GM04503 (cell line): ENCODE results near the gene TSPEAR.

Experiments
- DNase-seq: peaks from one replicate; pipeline ENCODE4 v3.0.0-alpha.2; 2012; ENCODE audit warnings: low read depth

Gene TSPEAR

DNA sequence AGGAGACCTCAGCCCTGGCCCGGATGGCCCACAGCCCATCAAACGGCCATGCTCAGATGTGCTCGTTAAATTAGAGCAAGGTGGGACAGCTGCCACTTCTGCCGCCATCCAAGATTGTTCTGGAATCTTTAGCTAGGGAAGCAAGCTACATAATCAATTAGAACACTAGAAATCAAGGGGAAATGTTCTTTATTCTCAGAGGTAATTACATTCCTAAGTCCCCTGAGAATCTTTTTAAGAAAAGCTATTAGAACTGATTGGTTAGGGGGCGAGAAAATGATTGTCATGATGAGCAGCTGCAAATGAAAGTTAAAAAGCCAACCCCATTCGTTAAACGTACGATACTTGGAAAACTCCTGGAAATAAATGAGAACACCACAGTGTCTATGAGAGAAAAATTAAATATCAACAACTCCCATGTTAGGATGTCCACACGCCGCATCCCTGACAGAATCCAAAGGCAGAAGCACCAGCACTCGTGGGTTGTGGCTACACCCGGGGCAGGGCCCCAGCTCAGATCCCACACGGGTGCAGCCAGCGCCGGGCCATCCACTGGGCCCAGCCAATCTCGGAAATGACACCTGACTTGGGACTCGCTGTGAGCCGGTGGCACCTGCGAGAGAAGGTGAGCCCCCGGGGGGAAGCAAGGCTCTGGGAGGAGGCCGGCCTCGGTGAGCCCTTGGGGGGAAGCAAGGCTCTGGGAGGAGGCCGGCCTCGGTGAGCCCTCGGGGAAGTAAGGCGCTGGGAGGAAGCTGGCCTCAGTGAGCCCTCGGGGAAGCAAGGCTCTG lies 209.0 kb downstream of the TSPEAR start:
- DNase-seq, result no peak

DNA sequence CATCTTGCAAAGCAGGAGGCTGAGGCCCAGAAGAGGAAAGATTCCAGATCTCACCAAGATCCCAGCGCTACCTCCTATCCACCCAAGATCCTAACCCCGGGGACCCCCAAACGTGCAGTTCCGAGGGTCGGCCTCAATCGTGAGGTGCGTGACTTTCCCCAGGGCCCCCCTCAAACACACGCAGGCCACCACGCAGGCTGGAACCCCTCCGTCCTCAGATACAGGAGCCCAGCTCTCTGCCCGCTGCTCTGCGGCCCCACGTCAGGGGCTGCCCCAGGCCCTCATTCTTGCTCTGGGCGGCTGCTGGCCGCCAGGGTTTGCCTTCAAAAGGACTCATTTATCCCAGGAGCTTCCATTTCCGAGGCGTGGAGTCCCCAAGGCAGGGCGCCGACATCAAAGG lies 211.3 kb downstream of the TSPEAR start:
- DNase-seq, result no peak

DNA sequence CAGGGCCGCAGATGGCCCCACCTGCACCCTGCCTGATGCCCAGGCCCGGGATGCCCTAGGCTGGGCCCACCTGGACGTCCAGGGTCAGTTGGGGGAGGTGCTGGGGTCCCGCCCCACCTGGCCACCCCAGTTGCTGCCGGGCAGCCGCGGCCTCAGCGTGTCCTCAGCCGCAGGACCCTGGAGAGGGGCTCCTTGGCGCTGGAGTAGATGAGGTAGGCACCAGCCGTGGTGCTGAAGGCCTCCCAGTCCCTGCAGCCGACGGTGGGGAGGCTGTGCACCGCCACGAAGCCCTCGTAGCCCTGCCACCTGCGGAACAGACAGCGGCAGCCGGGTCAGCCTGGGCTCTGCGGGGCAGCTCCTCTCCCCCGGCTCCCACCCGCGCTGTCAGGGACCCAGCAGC lies 211.7 kb downstream of the TSPEAR start:
- DNase-seq, result no peak

DNA sequence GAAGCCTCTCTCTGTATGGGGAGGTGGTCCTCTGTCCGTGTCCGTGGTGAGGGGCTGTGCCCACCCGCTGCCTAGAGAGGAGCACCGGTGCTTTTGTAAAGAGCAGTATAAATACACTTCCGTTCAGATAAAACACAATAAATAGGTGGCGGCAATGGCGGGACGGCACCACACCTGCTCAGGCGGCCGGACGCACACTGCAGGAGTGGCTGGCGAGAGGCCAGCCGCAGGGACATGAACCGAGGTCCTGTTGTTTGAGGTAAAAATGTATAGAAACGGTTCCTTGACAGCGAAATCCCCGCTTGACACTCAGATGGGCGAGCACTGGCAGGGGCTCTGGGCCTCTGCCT lies 212.2 kb downstream of the TSPEAR start:
- DNase-seq, result no peak

DNA sequence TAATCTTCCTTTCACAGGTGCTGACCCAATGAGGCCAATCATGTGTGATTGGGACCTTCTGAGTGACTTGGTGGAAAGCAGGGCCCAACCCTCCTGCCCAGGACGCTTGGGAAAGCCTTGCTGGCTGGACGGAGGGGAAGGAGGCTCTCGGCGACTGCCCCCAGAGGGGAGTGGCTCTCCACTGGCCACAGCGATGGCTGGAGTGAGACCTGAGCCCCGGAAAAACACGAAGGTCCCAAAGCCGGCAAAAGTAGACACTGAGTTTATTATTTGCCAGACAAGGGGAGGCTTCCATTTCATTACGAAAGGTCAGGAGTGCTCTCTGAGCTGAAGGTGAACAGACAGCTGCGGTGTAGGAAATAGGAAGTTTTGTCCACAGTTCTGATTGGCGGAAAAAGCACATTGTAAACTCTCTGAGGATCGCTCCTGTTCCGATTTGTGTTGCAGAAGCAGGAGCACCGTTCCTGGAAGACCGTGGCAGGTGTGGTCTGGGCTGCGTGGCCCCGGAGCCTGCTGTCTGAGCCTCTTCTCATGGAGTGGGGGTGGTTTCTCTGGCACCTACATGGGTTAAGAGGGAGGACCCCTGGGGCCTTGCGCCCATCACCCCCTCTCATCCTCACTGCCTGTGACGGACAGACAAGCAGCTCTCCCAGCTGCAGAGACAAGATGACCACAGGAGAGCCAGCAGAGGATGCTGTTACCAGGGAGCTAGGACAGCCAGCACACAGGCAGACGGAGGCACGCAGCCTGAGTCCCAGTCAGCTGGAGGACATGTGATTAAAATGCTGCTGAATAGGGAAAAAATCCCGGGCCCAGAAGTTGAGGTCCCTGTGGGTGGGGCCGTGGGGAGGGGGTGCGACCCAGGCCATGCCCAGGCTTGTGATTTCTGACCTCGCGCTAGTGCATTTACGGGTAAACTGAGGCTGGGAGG lies 212.8 kb downstream of the TSPEAR start:
- DNase-seq, result no peak

DNA sequence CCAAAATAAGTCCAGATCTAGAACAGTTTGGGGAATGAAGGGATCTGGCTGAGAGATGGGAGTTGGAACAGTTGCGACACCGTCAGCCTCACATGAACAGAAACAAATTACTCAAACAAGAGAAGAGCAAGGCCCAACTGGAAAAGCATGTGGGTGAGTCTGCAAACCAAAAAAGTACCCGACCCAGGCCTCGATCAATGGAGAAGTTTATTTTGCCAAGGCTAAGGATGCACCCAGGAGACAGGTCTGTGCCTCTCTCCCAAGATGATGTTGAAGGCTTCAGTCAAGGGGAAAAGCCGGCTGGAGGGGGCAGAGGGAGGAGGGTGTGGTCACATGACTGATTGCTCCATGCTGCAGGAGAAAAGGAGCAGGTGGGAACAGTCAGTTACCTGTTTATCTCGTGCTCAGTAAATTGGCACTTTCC lies 213.7 kb downstream of the TSPEAR start:
- DNase-seq, result no peak

DNA sequence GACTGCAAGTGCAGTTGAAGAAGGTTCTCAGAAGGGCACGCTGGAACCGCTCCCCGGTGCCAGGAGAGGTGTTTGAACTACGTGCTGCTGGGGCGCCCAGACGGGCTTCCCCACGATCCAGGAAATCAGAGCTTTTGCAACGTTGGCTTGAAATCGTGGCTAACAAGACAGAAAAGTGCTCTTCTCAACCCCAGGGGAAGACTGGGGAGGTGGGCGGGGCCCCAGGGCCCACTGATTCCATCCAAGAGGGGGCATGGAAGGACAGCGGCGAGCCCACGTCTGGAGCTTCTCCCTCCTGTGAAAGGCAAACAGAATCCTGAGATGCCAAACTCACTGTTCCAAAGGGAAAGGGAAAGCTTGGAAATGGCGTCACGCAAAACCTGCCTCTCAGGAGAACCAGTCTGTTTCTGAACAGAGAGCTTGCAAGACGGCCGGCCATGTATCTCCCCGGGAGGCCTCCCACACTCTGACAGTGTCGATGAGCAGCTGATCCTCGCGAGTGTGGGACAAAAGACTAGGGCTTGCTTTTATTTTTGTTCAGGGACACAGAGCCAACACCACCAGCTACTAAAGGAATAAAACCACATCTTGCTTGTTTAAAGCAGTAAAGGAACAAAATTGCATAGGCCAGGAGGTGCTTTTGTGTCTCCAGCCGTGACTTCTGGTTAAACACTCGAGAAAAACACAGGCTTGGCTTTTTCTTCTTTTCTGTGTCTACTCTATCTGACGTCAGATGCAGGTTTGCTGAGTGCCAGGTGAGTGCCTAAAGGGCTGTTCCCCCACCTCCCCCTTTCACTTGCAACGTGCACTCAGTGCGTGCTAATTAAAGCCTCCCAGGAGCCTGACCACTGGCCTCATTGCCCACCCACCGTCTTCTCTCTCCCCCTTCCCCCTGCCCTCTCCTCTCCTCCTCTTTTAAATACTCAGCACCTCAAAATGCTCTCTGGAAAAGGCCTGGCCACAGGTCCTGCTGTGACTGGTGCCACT lies 214.5 kb downstream of the TSPEAR start:
- DNase-seq, result no peak

DNA sequence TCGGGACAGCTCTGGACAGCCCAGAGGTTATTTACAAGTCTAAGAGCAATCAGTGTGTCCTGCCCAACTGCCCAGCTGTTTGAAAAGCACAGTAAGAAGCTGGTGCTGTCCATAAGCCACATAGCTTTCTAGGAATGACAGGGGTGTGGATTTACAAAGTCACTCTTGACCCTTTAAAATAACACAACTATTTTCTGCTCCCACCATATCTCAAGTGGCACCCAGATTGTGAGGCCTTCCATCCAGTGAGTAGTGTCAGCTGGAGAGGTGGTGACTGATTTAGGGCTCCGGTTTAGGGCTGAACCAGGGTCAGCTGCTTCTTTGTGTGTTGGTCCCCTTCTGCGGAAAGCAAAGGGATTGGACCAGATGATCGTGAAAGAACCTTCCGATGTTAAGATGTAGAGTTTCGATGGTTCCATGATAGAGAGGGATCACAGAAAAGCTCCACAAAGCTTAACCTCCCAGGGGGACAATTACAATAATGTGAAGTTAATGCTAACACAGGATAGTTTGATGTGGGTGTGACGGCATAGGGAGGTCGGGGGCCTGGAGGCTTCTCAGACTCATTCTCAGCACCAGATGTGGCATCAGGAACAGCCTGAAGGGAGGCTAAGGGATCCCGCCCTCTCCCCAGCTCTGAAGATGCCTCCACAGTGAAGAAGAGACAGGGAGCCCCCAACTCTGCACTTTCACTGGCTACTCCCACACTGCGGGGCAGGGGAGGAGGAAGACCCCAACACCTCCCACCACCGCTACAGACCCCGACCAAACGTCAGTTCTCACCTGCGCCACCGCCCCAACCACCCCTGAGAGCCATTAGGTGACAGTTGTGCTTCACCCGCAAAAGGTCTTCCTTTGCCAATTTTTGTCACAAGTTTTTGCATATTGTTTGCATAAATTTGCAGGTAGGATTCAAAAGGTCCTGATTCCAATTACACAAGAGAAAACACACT lies 215.5 kb downstream of the TSPEAR start:
- DNase-seq, result no peak

DNA sequence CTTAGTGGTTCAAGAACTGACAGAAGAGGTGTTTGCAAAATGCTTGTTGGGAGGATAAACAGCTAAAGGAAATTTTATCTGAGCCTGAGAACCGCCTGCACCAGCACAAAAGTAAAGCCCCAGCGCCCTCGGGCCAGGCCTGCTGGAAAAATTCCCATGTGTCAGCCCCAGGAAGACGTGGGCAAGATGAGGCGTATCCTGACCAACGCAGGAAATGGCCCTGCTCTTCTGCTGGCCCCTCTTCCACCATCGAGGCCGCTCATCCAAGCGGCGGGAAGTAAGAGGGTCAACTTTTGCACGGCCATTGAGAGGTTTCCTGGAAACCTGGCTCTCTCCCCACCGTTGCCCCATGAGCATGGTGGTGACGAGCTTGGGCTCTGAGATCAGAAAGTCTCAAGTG lies 216.4 kb downstream of the TSPEAR start:
- no peak for DNase-seq

DNA sequence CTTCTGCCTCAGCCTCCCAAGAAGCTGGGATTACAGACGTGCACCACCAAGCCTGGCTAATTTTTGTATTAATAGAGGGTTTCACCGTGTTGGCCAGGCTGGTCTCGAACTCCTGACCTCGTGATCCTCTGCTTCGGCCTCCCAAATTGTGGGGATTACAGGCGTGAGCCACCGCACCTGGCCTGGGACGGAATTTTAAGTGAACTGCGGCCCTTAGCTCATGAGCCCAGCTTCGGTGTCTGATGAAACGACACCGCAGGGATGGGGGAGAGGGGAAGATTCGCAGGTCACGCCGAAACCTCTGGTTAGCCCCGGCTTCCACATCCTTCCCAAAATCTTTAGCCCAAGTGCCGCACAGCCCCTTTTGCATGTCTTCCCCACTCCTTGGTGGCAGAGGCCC lies 217.0 kb downstream of the TSPEAR start:
- no peak for DNase-seq

DNA sequence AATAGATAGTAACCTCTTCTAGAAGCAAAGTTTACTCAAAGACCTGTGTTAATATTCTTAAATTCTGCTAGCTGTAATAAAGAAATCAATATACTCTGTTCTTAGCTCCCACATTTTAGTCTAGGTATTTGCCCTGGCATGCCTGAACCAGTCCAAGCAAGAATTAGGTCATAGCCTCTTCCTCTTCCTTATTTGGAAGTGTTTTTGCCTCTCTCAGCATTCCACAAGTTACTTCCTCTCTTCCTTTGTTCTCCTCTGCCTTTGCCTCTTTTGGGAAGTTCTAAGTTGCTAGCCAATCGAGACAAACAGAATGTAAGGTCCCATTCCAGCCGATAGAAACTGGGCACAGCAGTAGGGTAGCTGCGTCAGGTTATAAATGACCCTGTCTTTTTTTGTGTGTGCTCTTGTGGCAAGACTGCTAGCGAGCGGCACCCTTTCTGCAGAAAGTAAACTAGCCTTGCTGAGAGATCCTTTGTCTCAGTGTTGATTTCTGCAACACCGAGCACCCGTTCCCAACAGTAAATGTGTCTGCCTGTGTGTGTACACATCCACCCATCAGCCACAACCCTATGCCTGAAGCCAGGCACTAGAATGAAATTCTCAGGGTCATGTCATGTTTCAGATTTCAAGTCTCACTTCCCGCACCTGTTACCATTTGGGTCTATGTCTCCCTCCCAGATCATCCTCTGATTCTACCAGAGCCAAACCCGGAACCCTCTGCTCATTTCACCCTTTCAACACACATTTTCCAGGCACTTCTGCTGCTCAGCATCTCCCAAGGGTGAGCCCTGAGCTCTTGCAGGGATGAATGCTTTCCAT lies 218.6 kb downstream of the TSPEAR start:
- no peak for DNase-seq

DNA sequence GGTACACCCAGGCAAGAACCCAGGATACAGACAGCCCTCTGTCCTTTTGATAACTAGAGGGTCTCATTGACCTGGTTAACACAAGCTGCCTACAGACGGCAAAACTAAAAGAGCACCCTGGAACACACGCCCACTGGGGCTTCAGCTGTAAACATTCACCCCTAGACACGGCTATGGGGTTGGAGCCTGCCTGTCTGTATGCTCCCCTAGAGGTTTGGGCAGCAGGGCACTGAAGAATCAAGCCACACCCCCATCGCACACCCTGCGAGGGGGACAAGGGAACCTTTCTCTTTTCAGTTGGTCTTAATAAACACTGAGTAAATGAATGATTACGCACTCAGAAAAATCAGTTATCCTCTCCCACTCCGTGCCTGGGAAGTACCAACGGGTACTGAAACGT lies 220.6 kb downstream of the TSPEAR start:
- DNase-seq, result no peak

DNA sequence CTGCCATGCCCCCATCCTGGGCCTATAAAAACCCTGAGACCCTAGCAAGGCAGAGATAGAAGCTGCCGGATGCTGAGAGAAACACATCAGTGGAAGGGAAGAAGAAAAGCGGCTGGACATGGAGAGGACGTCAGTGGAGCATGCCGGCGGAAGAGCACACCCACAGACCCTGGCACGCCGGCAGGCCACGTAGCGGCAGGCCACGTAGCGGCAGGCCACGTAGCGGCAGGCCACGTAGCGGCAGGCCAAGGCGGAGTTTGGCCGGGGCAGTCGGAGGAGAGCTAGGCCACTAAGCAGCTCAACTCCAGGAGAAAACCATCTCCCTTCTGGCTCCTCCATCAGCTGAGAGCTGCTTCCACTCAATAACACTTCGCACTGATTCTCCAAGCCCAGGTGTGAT lies 221.0 kb downstream of the TSPEAR start:
- DNase-seq, result no peak

DNA sequence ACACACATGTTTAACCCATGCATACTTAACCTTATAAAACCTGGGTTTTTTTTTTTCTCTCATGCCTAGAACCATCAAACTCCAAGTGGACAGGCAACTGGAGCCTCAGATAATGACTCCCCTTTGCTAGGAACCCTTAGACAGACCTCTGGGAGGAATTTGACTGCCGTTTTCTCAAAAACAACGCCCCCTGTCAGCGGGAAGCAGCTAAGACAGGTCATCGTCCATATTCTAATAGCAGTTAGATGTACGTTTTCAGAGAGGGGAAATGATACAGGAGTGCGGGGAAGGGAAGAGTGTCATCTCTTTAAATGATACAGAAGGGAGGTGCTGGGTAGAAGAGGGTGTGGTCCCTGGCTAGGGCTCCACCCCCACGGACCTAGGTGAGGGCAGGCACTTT lies 221.4 kb downstream of the TSPEAR start:
- DNase-seq, result no peak

DNA sequence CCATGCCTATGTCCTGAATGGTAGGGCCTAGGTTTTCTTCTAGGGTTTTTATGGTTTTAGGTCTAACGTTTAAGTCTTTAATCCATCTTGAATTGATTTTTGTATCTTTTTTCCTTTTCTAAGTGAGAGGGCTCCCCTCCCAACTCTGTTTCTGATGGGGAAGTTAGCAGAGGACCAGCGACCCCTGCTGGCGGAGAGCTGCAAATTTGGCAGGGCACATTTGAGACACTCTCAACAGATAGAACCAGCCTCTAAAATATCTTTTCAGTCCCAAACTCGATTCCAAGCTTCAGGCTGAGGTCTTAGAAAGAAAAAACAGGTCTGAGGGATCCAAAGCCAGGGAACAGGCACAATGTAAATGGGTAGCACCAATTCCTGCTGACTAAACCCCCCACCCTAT lies 223.5 kb downstream of the TSPEAR start:
- DNase-seq, result no peak

DNA sequence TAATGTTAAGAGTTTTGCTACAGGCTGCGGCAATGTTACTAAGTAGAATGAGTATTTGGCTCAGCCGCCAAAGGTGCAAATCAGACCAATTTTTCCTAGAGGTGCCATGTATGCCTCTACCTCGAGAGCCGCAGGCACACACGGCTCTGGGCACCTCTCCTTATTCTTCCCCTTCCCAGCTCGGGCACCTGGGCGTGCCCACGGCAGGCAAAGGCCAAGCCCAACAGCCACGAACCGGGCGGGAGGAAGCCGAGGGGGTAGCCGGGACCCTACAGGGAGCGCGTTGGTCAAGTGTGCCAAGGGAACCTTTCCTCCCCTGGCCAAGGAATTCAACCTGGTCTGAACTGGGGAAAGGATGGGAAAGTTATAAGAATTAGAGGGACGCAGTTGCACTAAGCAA lies 225.1 kb downstream of the TSPEAR start:
- DNase-seq, result no peak

DNA sequence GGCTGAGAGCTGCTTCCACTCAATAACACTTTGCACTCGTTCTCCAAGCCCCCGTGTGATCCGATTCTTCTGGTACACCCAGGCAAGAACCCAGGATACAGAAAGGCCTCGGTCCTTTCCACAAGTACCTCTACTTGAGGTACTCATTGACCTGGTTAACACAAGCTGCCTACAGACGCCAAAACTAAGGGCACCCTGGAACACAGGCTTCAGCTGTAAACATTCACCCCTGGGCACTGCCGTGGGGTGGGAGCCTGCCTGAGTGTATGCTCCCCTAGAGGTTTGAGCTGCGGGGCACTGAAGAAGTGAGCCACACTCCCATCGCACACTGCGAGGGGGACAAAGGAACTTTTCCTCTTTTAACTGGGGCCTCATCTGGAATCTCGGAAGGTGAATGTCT lies 225.6 kb downstream of the TSPEAR start:
- DNase-seq, result no peak

DNA sequence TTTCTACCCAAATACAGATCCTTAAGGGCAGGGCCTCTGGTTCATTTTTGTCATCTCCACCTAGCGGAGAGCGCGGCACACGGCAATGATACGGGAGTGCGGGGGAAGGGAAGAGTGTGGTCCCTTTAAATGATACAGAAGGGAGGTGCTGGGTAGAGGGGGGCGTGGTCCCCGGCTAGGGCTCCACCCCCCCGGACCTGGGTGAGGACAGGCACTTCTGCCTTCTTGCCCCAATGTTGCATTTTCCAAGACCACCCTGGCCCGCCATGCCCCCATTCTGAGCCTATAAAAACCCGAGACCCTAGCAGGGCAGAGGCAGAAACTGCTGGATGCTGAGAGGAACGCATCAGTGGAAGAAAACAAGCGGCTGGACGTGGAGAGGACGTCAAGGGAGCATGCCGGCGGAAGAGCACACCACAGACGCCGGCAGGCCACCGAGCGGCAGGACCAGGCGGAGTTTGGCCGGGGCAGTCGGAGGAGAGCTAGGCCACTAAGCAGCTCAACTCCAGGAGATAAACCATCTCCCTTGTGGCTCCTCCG lies 226.0 kb downstream of the TSPEAR start:
- no peak for DNase-seq

DNA sequence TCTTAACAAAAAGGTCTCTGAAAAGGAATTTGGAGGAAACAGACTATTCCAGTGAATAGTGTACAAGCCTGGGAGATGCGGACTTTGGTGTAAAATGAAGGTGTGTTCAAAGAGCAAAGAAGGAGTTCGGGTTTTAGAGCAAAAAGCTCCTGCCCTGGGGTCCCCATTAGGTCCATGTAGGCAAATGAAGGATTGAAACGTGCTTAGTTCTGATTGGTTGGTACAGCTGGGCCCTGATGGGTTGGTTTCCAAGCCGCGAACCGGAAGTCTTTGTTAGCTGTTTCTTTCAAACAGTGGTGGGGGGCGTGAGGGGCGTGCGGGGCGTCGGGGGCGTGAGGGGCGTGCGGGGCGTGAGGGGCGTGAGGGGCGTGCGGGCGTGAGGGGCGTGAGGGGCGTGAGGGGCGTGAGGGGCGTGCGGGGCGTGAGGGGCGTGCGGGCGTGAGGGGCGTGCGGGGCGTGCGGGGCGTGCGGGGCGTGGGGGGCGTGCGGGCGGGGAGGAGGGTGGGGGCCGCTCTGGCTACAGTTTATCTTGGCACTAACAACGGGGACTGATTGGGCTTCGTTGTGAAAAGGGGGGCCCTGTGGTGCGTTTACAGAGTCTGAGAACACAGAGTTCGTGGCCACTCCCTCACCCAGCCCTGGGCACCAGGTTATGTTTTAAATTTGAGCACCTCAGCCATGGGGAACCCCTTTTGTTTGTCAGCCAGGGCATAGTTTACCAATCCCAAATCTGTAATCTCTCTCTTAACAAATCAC lies 226.7 kb downstream of the TSPEAR start:
- DNase-seq, result no peak
